WERI-Rb-1 (cell line): ENCODE measurements around the gene PDE3B.

Source experiments
- DNase-seq: peaks from one replicate; pipeline ENCODE4 v3.0.0-alpha.2; 2020
- H3K27ac ChIP-seq: fragments of 250-450 bp; sonication (Bioruptor Pico); 2 replicates; pipeline ENCODE4 v1.5.1; 2020; ENCODE audit warnings: mild to moderate bottlenecking, moderate library complexity
- H3K27me3 ChIP-seq: fragments of 250-450 bp; sonication (Bioruptor Pico); 2 replicates; pipeline ENCODE4 v1.5.1; 2021; ENCODE audit warnings: mild to moderate bottlenecking, low read depth, moderate library complexity; ENCODE audit not compliant: insufficient read depth, severe bottlenecking
- H3K36me3 ChIP-seq: fragments of 250-450 bp; sonication (Bioruptor Pico); 2 replicates; pipeline ENCODE4 v1.5.1; 2020; ENCODE audit warnings: mild to moderate bottlenecking, moderate library complexity
- H3K4me3 ChIP-seq: 2 replicates; pipeline ENCODE4 v1.5.1; 2011; ENCODE audit warnings: low read depth, mild to moderate bottlenecking, control low read depth, low read length
- H3K9me3 ChIP-seq: fragments of 250-450 bp; sonication (Bioruptor Pico); 2 replicates; pipeline ENCODE4 v1.5.1; 2021; ENCODE audit warnings: mild to moderate bottlenecking, moderate library complexity; ENCODE audit not compliant: severe bottlenecking
- CTCF ChIP-seq: IDR thresholded peaks from 2 replicates; pipeline ENCODE4 v1.5.1; 2011; ENCODE audit warnings: low read depth, mild to moderate bottlenecking, control low read depth, inconsistent platforms, low read length

PDE3B gene

GRCh38 chr11:14644226-14645014 lies 816 bp downstream of the PDE3B start:
- no peaks in the 10 kb centered on the region for H3K9me3 ChIP-seq
- H3K36me3 ChIP-seq: peaks cover 3% of the 10 kb centered on the region; the same call in 1 of the 2 replicates
- peak; percentile 44 for DNase-seq
- TF ChIP-seq CTCF: no peak
- peak overlapping the region; percentile 80 for H3K27ac ChIP-seq
- H3K4me3 ChIP-seq: peak overlapping the region; percentile 76
- peaks cover 5% of the 10 kb centered on the region for H3K27me3 ChIP-seq

- Histone ChIP-seq H3K36me3 (peaks cover 3% of the 10 kb centered on the region; the same call in 1 of the 2 replicates), H3K27ac (no peak overlapping the region), H3K9me3 (no peaks in the 10 kb centered on the region), H3K27me3 (peaks cover 5% of the 10 kb centered on the region), H3K4me3 (peak overlapping the region; percentile 76)
- no peak for TF ChIP-seq CTCF
- no peak for DNase-seq
These were observed 1.7 kb downstream of the PDE3B start for GRCh38 chr11:14645015-14645912.

DNA sequence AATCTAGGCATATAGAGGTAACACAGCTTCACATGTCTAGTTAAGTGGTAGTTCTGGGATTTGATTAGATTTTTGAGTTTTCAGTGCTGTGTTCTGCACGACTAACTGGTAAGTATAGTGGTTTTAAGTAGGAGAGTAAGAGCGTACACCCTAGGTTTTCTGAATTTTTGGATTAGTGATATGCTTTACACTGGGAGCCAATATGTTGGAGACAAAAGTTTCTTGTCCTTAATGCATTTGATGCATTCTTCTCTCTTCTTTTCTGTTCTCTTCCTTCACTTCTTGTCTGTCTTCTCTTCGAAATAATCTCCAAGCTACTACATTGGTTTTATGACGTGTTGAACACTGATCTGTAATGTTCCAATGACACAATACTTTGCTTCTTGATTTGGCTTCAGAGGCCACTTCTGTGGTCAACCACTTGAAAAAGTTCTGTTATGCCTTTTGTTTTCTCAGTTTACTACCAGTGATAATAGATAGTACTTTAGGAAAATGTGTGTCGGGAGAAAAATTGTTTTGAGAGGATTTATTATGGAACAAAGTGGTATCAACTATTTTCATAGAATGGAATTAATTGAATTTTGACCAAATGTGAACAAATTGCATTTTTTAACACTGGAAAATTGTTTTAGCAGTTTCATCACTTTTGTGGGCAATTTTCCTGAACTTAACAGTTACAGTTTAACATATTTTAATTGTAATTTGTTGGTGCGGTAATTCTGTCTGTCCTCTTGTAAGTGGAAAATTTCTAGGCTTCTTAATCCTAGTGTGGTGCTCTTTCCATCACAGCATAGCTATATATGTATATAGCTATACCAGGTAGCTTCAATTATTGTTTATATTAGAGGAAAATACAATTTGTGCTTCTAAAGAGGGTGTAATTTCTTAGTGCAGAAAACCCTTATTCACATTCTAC lies 2.6 kb downstream of the PDE3B start:
- Histone ChIP-seq H3K4me3 (no peak overlapping the region), H3K9me3 (no peaks in the 10 kb centered on the region), H3K27ac (no peak overlapping the region), H3K27me3 (peaks cover 5% of the 10 kb centered on the region), H3K36me3 (peaks cover 3% of the 10 kb centered on the region; the same call in 1 of the 2 replicates)
- TF ChIP-seq CTCF: no peak
- no peak for DNase-seq

- TF ChIP-seq CTCF: no peak
- no peaks in the 10 kb centered on the region for H3K9me3 ChIP-seq
- no peak overlapping the region for H3K4me3 ChIP-seq
- no peaks in the 10 kb centered on the region for H3K36me3 ChIP-seq
- peaks cover 5% of the 10 kb centered on the region for H3K27me3 ChIP-seq
- DNase-seq: no peak
- no peak overlapping the region for H3K27ac ChIP-seq
These were observed 6.5 kb downstream of the PDE3B start for GRCh38 chr11:14650064-14650463.

DNA sequence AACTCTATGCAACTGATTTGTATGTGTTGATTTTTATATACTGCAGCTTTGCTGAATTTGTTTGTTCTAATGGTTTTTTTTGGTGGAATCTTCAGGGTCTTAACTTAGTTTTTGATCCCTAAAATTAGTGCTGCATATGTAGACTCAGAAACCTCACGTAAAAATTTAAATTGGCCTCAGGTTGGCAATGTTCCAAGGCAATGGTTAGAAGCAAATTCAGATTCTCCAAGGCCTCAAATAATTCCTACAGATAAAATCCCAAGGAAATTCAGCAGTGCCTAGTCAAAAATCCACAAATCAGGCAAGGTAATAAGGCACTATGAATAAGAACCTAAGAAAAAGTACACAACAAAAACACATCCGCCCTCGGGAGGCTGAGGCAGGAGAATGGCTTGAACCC lies 9.5 kb downstream of the PDE3B start:
- Histone ChIP-seq H3K36me3 (no peaks in the 10 kb centered on the region), H3K27ac (no peak overlapping the region), H3K4me3 (no peak overlapping the region), H3K27me3 (no peaks in the 10 kb centered on the region), H3K9me3 (no peaks in the 10 kb centered on the region)
- TF ChIP-seq CTCF: no peak
- DNase-seq: no peak
